ENCODE measurements around the gene COL4A2.

The COL4A2 gene

DNA sequence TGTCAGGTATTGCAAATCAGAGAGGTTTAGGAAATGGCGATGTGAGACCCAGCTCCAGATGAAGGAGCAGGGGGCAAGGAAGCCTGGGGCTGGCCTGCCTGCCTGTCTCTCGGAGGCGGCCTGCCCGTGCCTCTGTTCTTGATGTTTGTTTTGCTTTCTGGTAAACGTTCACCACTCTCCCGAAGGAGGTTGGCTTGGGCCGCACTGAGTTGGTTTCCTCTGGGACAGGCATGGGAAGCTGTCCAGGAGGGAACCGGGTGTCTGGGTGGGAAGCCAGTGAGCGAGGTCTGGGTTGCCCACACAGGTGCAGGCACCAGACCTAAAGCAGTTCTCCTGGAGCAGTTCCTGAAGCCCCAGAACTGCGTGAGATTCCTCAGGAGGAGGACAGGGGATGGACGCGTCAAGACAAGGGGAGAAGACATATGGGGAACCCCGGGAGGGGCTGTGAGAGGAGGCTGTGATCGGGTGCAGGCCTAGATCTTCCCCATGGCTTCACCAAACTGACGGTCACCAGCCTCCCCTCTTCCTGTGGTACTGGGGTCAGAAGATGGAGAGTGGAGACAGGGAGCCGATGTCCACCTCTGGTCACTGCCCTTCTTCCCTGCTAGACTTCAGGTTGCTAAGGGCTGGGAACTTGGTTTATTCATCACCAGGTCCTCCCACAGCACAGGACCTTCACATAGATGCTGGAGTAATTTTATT, 15.2 kb downstream of the COL4A2 start:
- H3K27ac ChIP-seq = peak overlapping the region; percentile 38; the same call in 1 of the 2 replicates
- TF ChIP-seq, protein P1, sequence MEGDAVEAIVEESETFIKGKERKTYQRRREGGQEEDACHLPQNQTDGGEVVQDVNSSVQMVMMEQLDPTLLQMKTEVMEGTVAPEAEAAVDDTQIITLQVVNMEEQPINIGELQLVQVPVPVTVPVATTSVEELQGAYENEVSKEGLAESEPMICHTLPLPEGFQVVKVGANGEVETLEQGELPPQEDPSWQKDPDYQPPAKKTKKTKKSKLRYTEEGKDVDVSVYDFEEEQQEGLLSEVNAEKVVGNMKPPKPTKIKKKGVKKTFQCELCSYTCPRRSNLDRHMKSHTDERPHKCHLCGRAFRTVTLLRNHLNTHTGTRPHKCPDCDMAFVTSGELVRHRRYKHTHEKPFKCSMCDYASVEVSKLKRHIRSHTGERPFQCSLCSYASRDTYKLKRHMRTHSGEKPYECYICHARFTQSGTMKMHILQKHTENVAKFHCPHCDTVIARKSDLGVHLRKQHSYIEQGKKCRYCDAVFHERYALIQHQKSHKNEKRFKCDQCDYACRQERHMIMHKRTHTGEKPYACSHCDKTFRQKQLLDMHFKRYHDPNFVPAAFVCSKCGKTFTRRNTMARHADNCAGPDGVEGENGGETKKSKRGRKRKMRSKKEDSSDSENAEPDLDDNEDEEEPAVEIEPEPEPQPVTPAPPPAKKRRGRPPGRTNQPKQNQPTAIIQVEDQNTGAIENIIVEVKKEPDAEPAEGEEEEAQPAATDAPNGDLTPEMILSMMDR (conservative IDR thresholded peaks at IDR 0.05; ENCODE audit: low read depth) = no peak
- ChIA-PET POLR2A (ENCODE audit: low non-redundant PET) (no interaction called here), CTCF (interaction anchor here (0.6 to 0.7 kb wide), 2 partner anchors 26 to 300 kb away, joined by 3 to 4 read pairs; no protein-coding TSS in a partner anchor)
- DNase-seq (ENCODE audit: low spot score) = no peak

DNA sequence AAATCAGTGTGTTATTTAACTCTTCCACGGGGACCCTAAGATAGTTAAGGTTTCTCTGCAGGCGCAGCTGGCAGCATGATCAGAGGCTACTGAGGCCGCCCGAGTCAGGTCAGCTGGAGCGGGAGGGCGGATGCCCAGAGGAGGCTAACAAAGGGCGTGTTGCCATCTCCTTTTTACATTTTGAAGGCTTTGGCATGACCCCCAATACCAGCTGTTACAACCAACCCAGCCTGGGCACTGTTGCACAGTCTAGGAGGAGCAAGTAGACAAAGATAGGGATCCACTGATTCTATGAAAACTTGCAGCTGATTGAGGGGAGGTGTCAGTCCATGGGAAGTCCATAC, 15.7 kb downstream of the COL4A2 start:
- TF ChIP-seq, protein P1 (conservative IDR thresholded peaks at IDR 0.05; ENCODE audit: low read depth) = no peak
- DNase-seq (ENCODE audit: low spot score) = no peak
- ChIA-PET CTCF (interaction anchor here (0.5 to 0.7 kb wide), 3 partner anchors 26 to 77 kb away, joined by 3 read pairs; no protein-coding TSS in a partner anchor), POLR2A (ENCODE audit: low non-redundant PET) (no interaction called here)
- H3K27ac ChIP-seq = peak overlapping the region; percentile 38

GRCh38 chr13:110323172-110323891, 16.2 kb downstream of the COL4A2 start:
- POLR2A ChIA-PET (ENCODE audit: low non-redundant PET) = no interaction called here
- no peak for DNase-seq (ENCODE audit: low spot score)

DNA sequence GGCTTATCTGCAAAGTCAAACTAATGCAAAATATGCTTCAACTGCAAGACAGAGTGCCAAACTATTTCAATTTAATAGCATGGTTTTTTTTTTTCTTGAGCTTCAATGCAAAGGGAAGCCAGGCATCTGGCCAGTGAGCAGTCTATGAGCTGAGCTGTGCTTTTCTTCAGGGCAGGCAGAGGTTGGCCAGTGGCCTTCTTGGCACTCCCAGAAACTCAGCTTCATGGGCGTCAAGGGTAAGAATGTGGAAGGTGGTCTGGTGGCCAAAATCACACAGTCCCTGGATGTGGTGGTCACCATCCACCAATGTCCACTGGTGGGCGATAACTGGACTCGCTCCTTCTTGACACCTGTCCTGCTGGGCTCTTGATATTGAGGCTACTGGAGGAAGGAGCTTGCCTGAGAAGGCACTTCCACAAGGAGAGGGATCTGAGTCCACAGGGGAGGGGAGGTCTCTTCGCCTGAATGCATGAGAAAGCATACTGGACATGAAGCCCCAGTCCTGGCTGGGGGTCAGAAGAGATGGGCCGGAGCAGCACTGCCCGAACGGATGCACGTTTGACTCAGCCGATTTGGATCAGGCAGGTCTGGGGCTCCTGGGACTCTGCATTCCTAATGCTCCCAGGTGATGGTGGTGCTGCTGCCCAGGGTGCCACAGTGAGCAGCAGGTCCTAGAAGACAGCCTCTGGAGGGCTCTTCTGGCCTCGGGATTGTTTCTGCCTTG, 17.1 kb downstream of the COL4A2 start:
- DNase-seq (ENCODE audit: low spot score) = no peak
- ChIA-PET CTCF (no interaction called here), POLR2A (ENCODE audit: low non-redundant PET) (no interaction called here)
- TF ChIP-seq, protein P1 (conservative IDR thresholded peaks at IDR 0.05; ENCODE audit: low read depth) = no peak
- no peak overlapping the region for H3K27ac ChIP-seq

More at GRCh38 chr13:110323172-110323891, 16.2 kb downstream of the COL4A2 start:
- H3K27ac ChIP-seq = peak overlapping the region; percentile 38
- TF ChIP-seq, protein P1 (conservative IDR thresholded peaks at IDR 0.05; ENCODE audit: low read depth) = no peak
- CTCF ChIA-PET = interaction anchor here (0.5 to 0.7 kb wide), 3 partner anchors 27 to 78 kb away, joined by 3 read pairs; no protein-coding TSS in a partner anchor

GRCh38 chr13:110326263-110326904, 19.3 kb downstream of the COL4A2 start:
- peak overlapping the region; percentile 6; the same call in 1 of the 2 replicates for H3K27ac ChIP-seq
- POLR2A ChIA-PET (ENCODE audit: low non-redundant PET) = no interaction called here
- CTCF ChIA-PET = interaction anchor here (0.6 kb wide), 1 partner anchor 17 kb away, joined by 3 read pairs; no protein-coding TSS in a partner anchor
- TF ChIP-seq, protein P1 (conservative IDR thresholded peaks at IDR 0.05; ENCODE audit: low read depth) = no peak
- no peak for DNase-seq (ENCODE audit: low spot score)

Data from RWPE1 (cell line).